Tibial artery (tissue), 4 donors: ENCODE measurements around the gene EPB41.
"Not testable (repeated sequence)": the region's sequence is repeated elsewhere in the genome, so short reads cannot be mapped to it uniquely, and the experiment has no call there.

Source experiments
- DNase-seq, 2 donors: peaks; one replicate each; pipeline ENCODE4 v3.0.0-alpha.2; 2019
- H3K27ac ChIP-seq, 2 donors: fragments of 200-600 bp; sonication (generic) in 1 of 2; 1 replicate in 1 of 2; 2 replicates in 1 of 2; pipeline ENCODE4 v1.5.1; 2018 to 2019; ENCODE audit warnings: mild to moderate bottlenecking in 1 of 2
- H3K27me3 ChIP-seq, 2 donors: fragments of 200-600 bp; sonication (generic) in 1 of 2; one replicate each; pipeline versions ENCODE4 v1.5.1 to v1.6.0; 2016 to 2019
- H3K36me3 ChIP-seq, 3 donors: fragments of 200-600 bp; sonication (generic) in 2 of 3; one replicate each; pipeline ENCODE4 v1.5.1; 2016 to 2019; ENCODE audit warnings: mild to moderate bottlenecking in 2 of 3
- H3K4me1 ChIP-seq, 4 donors: fragments of 200-600 bp; sonication (generic) in 2 of 4; 1 replicate in 3 of 4; 2 replicates in 1 of 4; pipeline ENCODE4 v1.5.1; 2016 to 2019
- H3K4me3 ChIP-seq, 2 donors: fragments of 200-600 bp; sonication (generic) in 1 of 2; 1 replicate in 1 of 2; 2 replicates in 1 of 2; pipeline ENCODE4 v1.5.1; 2018 to 2019; ENCODE audit warnings: mild to moderate bottlenecking in 2 of 2
- H3K9me3 ChIP-seq, 3 donors: fragments of 200-600 bp; sonication (generic) in 1 of 3; one replicate each; pipeline ENCODE4 v1.5.1; 2016 to 2019
- intact Hi-C: fragments of 100-400 bp; cut with DNase I; formaldehyde crosslinking; loops from one replicate; pipeline ENCODE4 v1.15.0; 2023; ENCODE audit warnings: low total_unique reads
- TF ChIP-seq, protein P1 (sequence below), 2 experiments: fragments of 200-600 bp in 1 of 2; fragments of 450-650 bp in 1 of 2; IDR thresholded peaks; one replicate each; pipeline ENCODE4 v1.5.1; 2017 to 2019; ENCODE audit warnings: antibody characterized with exemption in 2 of 2, mild to moderate bottlenecking in 1 of 2, moderate library complexity in 1 of 2

EPB41 gene

DNA sequence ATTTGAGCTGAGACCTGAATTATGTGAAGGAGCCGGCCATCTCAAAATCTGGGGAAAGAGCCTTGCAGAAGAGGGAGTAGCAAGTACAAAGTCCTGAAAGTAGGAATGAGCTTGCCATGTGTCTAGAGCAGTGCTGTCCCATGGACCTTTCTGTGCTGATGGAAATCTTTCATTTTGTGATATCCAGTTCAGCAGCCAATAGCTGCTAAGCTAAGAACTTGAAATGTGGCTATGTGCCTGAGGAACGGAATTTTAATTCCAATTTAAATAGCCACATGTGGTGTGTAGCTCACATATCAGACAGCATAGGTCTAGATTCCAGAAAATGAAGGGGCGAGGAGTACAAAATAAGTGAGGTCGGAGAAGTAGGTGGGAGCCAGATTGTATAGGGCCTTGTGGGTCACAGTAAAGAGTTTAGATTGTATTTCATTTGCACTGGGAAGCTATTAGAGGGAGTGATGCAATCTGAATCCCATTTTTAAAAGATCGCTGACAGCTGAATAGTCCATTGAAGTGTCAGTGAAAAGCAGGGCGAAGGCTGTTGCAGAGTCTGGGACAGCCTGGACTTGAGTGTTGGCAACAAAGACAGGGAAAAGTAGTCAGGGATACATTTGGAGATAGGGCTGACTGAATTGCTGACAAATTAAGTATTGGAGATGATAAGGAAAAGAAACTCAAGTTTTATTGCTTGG lies 129.1 kb downstream of the EPB41 start:
- Histone ChIP-seq H3K4me1 (no peaks in the 10 kb centered on the region), H3K27ac (no peak overlapping the region), H3K27me3 (no peaks in the 10 kb centered on the region), H3K4me3 (no peak overlapping the region), H3K36me3 (peaks cover 0 to 19% (median 0%) of the 10 kb centered on the region in 3 donors), H3K9me3 (no peaks in the 10 kb centered on the region)
- intact Hi-C loops: no loop called here
- TF ChIP-seq, protein P1, sequence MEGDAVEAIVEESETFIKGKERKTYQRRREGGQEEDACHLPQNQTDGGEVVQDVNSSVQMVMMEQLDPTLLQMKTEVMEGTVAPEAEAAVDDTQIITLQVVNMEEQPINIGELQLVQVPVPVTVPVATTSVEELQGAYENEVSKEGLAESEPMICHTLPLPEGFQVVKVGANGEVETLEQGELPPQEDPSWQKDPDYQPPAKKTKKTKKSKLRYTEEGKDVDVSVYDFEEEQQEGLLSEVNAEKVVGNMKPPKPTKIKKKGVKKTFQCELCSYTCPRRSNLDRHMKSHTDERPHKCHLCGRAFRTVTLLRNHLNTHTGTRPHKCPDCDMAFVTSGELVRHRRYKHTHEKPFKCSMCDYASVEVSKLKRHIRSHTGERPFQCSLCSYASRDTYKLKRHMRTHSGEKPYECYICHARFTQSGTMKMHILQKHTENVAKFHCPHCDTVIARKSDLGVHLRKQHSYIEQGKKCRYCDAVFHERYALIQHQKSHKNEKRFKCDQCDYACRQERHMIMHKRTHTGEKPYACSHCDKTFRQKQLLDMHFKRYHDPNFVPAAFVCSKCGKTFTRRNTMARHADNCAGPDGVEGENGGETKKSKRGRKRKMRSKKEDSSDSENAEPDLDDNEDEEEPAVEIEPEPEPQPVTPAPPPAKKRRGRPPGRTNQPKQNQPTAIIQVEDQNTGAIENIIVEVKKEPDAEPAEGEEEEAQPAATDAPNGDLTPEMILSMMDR (IDR thresholded peaks at IDR 0.05): no peak
- no peak for DNase-seq

DNA sequence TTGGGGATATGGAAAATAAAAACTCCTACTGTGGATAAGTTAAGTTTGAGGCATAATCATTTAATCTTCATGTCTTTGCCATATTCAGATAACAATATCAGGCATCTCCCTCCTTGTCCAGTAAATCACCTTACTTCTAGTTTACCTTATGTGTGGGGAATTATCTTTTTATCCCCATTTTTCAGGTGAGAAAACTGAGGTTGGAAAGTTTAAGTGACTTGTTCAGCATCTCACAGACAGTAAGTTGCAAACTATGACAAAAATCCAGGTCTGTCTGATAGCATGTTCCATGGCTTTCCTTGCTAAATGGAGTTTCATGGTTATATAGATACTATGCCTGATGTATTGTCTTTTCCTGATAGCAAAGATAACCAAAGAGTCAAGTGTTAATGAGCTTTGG lies 129.6 kb downstream of the EPB41 start:
- Histone ChIP-seq H3K9me3 (no peaks in the 10 kb centered on the region), H3K36me3 (peaks cover 0 to 19% (median 0%) of the 10 kb centered on the region in 3 donors), H3K4me1 (peaks cover 0 to 2% (median 0%) of the 10 kb centered on the region in 4 donors), H3K4me3 (no peak overlapping the region), H3K27ac (no peak overlapping the region), H3K27me3 (no peaks in the 10 kb centered on the region)
- DNase-seq: no peak
- TF ChIP-seq, protein P1 (IDR thresholded peaks at IDR 0.05): no peak
- intact Hi-C loops: no loop called here

GRCh38 chr1:29045663-29046062 lies 131.3 kb downstream of the EPB41 start:
- not testable (repeated sequence) for H3K27me3 ChIP-seq, H3K27ac ChIP-seq, H3K4me3 ChIP-seq, H3K9me3 ChIP-seq, DNase-seq, H3K36me3 ChIP-seq
- peaks cover 0 to 19% (median 8%) of the 10 kb centered on the region in 4 donors for H3K4me1 ChIP-seq
- intact Hi-C loops: loop anchor here (5.0 kb wide), 1 partner anchor 212 kb away; no protein-coding TSS in a partner anchor

DNA sequence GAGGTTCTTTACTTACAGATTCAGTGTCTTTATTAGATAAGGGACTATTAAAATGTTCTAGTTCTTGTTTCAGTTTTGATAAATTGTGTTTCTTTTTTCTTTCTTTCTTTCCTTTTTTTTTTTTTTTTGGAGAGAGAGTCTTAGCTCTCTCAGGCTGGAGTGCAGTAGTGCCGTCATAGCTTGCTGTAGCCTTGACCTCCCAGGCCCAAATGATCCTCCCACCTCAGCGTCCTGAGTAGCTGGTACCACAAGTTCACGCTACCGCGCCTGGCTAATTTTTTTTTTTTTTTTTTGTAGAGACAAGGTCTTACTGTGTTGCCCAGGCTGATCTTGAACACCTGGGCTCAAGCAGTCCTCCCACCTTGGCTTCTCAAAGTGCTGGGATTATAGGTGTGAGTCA lies 132.8 kb downstream of the EPB41 start:
- Histone ChIP-seq H3K4me3 (no peak overlapping the region), H3K36me3 (no peaks in the 10 kb centered on the region), H3K9me3 (no peaks in the 10 kb centered on the region), H3K4me1 (peaks cover 0 to 34% (median 10%) of the 10 kb centered on the region in 4 donors), H3K27me3 (no peaks in the 10 kb centered on the region), H3K27ac (no peak overlapping the region)
- DNase-seq: no peak
- TF ChIP-seq, protein P1 (IDR thresholded peaks at IDR 0.05): no peak
- intact Hi-C loops: loop anchor here (5.0 kb wide), 1 partner anchor 210 kb away; no protein-coding TSS in a partner anchor

GRCh38 chr1:29050166-29050565 lies 135.8 kb downstream of the EPB41 start:
- intact Hi-C loops: no loop called here
- DNase-seq: no peak
- TF ChIP-seq, protein P1 (IDR thresholded peaks at IDR 0.05): no peak

GRCh38 chr1:29052100-29052499 lies 137.7 kb downstream of the EPB41 start:
- Histone ChIP-seq H3K4me3 (no peak overlapping the region), H3K4me1 (peaks cover 0 to 47% (median 19%) of the 10 kb centered on the region in 4 donors), H3K27ac (peak overlapping the region; percentile 26 to 47), H3K27me3 (no peaks in the 10 kb centered on the region), H3K9me3 (no peaks in the 10 kb centered on the region), H3K36me3 (no peaks in the 10 kb centered on the region)
- intact Hi-C loops: no loop called here
- TF ChIP-seq, protein P1 (IDR thresholded peaks at IDR 0.05): no peak
- no peak for DNase-seq

More at GRCh38 chr1:29050166-29050565, 135.8 kb downstream of the EPB41 start:
- Histone ChIP-seq H3K27ac (peak overlapping the region; percentile 36 to 42), H3K4me1 (peaks cover 0 to 47% (median 19%) of the 10 kb centered on the region in 4 donors), H3K27me3 (no peaks in the 10 kb centered on the region), H3K9me3 (no peaks in the 10 kb centered on the region), H3K36me3 (no peaks in the 10 kb centered on the region), H3K4me3 (no peak overlapping the region)
